ENCODE data around the gene CUTC. TPM values are rescaled to one million over a fixed set of nuclear protein-coding genes. Genes with fewer than 3 reads are reported as not detected.

The CUTC gene
- polyA plus RNA-seq, 1 of the 3 experiments (the other 2 are of a cell fraction) = 19.4 TPM

GRCh38 chr10:99781734-99782429 is 49.8 kb downstream of the CUTC start:
- 58% methylated on average over 4 of the region's 5 CpGs for WGBS (ENCODE audit: low lambda C conversion rate)
- no peak for DNase-seq
- Histone ChIP-seq H3K27ac (ENCODE audit: low read depth in 2 of 2, low read length in 1 of 2) (peak overlapping the region in 1 of 2 experiments; percentile 100; a peak in 1 of 4 replicates), H3K36me3 (replicated peaks in 1 of 2; ENCODE audit: control insufficient read depth in 1 of 2, insufficient read depth in 2 of 2, low read length in 1 of 2) (no peaks in the 10 kb centered on the region), H3K27me3 (ENCODE audit: insufficient read depth) (no peaks in the 10 kb centered on the region), H3K4me1 (ENCODE audit: control insufficient read depth in 1 of 2, insufficient read depth in 2 of 2, low read depth in 1 of 2, low read length in 1 of 2) (peaks cover 0 to 44% of the 10 kb centered on the region in 2 experiments; a peak in 1 of 4 replicates), H3K9me3 (no peaks in the 10 kb centered on the region), H3K4me3 (ENCODE audit: low read depth in 2 of 2, low read length in 1 of 2) (no peak overlapping the region), H3K4me2 (no peak overlapping the region), H4K20me1 (ENCODE audit: insufficient read depth) (no peaks in the 10 kb centered on the region), H3K79me2 (ENCODE audit: insufficient read depth) (no peaks in the 10 kb centered on the region), H3K9ac (no peak overlapping the region), H3F3A (replicated peaks; ENCODE audit: insufficient read depth) (peaks cover 37% of the 10 kb centered on the region), H2AFZ (ENCODE audit: low read depth) (peak overlapping the region; percentile 44; the same call in 1 of the 2 replicates), H3K9me2 (no peaks in the 10 kb centered on the region)
- TF ChIP-seq, protein P1, sequence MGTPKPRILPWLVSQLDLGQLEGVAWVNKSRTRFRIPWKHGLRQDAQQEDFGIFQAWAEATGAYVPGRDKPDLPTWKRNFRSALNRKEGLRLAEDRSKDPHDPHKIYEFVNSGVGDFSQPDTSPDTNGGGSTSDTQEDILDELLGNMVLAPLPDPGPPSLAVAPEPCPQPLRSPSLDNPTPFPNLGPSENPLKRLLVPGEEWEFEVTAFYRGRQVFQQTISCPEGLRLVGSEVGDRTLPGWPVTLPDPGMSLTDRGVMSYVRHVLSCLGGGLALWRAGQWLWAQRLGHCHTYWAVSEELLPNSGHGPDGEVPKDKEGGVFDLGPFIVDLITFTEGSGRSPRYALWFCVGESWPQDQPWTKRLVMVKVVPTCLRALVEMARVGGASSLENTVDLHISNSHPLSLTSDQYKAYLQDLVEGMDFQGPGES (IDR thresholded peaks at IDR 0.05; ENCODE audit: low read depth, low read length) = no peak
- TF ChIP-seq GABPA (IDR thresholded peaks at IDR 0.05; ENCODE audit: low read depth) (no peak), REST (IDR thresholded peaks at IDR 0.05; ENCODE audit: low read depth, low read length) (no peak), FOSL2 (IDR thresholded peaks at IDR 0.05; ENCODE audit: borderline replicate concordance, low read depth) (no peak), YY1 (IDR thresholded peaks at IDR 0.05; ENCODE audit: low read depth) (no peak), MAX (IDR thresholded peaks at IDR 0.05; ENCODE audit: low read depth) (no peak), RAD21 (IDR thresholded peaks at IDR 0.05; ENCODE audit: low read length) (no peak), MXI1 (IDR thresholded peaks at IDR 0.05; ENCODE audit: low read depth, low read length) (no peak), NRF1 (IDR thresholded peaks at IDR 0.05; ENCODE audit: low read depth, low read length) (no peak), FOXJ3 (CRISPR knock-in tag; IDR thresholded peaks at IDR 0.05) (no peak), POLR2AphosphoS5 (IDR thresholded peaks at IDR 0.05; ENCODE audit: low read depth, low read length) (no peak), SIN3A (IDR thresholded peaks at IDR 0.05; ENCODE audit: borderline replicate concordance, low read depth, low read length) (no peak), JUND (IDR thresholded peaks at IDR 0.05) (no peak), TCF12 (IDR thresholded peaks at IDR 0.05) (no peak), NFIC (IDR thresholded peaks at IDR 0.05; ENCODE audit: borderline replicate concordance) (no peak), USF1 (IDR thresholded peaks at IDR 0.05; ENCODE audit: borderline replicate concordance, low read depth) (no peak), TAF1 (IDR thresholded peaks at IDR 0.05; ENCODE audit: borderline replicate concordance, low read depth, low read length) (no peak), RFX5 (IDR thresholded peaks at IDR 0.05; ENCODE audit: low read length) (no peak), ELF1 (IDR thresholded peaks at IDR 0.05) (no peak)
- TF ChIP-seq, protein P2, sequence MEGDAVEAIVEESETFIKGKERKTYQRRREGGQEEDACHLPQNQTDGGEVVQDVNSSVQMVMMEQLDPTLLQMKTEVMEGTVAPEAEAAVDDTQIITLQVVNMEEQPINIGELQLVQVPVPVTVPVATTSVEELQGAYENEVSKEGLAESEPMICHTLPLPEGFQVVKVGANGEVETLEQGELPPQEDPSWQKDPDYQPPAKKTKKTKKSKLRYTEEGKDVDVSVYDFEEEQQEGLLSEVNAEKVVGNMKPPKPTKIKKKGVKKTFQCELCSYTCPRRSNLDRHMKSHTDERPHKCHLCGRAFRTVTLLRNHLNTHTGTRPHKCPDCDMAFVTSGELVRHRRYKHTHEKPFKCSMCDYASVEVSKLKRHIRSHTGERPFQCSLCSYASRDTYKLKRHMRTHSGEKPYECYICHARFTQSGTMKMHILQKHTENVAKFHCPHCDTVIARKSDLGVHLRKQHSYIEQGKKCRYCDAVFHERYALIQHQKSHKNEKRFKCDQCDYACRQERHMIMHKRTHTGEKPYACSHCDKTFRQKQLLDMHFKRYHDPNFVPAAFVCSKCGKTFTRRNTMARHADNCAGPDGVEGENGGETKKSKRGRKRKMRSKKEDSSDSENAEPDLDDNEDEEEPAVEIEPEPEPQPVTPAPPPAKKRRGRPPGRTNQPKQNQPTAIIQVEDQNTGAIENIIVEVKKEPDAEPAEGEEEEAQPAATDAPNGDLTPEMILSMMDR (IDR thresholded peaks at IDR 0.05) = no peak
- ChIA-PET POLR2A (no interaction called here), CTCF (no interaction called here)

All from SK-N-SH (cell line).